Spleen (tissue), 7 donors: ENCODE results near the gene AMN.

ENCODE experiments used
- POLR2A ChIP-seq, 3 donors: fragments of 450-650 bp; IDR thresholded peaks; one replicate each; pipeline ENCODE4 v1.5.1; 2017; ENCODE audit warnings: antibody characterized with exemption in 3 of 3, mild to moderate bottlenecking in 1 of 3
- TF ChIP-seq, protein P1 (sequence below), 11 experiments: fragments of 200-600 bp in 7 of 11; fragments of 450-650 bp in 4 of 11; sonication (generic) in 4 of 11; IDR thresholded peaks in 8 of 11; conservative IDR thresholded peaks in 3 of 11; 1 replicate in 7 of 11; 2 replicates in 4 of 11; pipeline versions ENCODE4 v1.4.0 to v1.8.0; 2016 to 2021; ENCODE audit warnings: antibody characterized with exemption in 11 of 11, inconsistent platforms in 4 of 11, mild to moderate bottlenecking in 1 of 11
- donor health status: DM: no; HTN: no; CAD: no; lungs with moderate emphysema.
- donor health status: DM: no; HTN: no; CAD: no.
- donor health status: DM: no; HTN: no; CAD: no.

DNA sequence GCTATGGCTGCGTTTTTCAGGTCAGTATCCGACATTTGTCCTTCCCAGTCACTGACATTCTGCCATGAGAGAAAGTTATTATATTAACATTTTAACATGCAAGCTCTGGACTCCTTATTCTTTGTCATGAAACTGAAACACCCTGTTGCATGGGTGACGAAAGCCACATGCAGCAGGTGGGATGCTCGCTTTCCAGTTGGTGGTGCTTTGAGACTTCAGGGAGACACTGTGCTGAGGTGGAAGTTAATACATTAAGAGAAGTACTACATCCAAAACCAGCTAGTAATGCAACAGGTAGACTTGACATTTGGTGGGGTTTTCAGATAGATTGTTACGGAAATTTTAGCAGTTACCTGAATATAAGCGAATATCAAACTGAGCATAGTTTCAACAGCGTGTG, 32.8 kb upstream of the AMN start:
- TF ChIP-seq POLR2A (IDR thresholded peaks at IDR 0.05), result no peak
- TF ChIP-seq, protein P1, sequence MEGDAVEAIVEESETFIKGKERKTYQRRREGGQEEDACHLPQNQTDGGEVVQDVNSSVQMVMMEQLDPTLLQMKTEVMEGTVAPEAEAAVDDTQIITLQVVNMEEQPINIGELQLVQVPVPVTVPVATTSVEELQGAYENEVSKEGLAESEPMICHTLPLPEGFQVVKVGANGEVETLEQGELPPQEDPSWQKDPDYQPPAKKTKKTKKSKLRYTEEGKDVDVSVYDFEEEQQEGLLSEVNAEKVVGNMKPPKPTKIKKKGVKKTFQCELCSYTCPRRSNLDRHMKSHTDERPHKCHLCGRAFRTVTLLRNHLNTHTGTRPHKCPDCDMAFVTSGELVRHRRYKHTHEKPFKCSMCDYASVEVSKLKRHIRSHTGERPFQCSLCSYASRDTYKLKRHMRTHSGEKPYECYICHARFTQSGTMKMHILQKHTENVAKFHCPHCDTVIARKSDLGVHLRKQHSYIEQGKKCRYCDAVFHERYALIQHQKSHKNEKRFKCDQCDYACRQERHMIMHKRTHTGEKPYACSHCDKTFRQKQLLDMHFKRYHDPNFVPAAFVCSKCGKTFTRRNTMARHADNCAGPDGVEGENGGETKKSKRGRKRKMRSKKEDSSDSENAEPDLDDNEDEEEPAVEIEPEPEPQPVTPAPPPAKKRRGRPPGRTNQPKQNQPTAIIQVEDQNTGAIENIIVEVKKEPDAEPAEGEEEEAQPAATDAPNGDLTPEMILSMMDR (IDR thresholded peaks at IDR 0.05 in 8 of 11, conservative IDR thresholded peaks at IDR 0.05 in 3 of 11), result no peak
